K562 (cell line): ENCODE measurements around the gene C1QTNF3. TPM values are rescaled to one million over a fixed set of nuclear protein-coding genes. Genes with fewer than 3 reads are reported as not detected.

Source experiments
- ATAC-seq: fragments of 200-7000 bp; cut with Tn5 transposase; 3 replicates; pipeline ENCODE4 v1.9.1; 2020; ENCODE audit warnings: moderate library complexity
- BruUV-seq: library from RNA; stranded (reverse); fragments of 400-500 nt; replicated peaks from 2 replicates; lab custom pipeline; 2021; lab: Mats Ljungman, UMichigan
- CTCF ChIA-PET: fragments of 300-600 bp; formaldehyde crosslinking; extraction: SDS; loops from one replicate; lab custom pipeline; 2021; ENCODE audit warnings: low intra/inter-chr PET ratio; lab: Yijun Ruan, JAX
- POLR2A ChIA-PET: fragments of 300-600, 350-650 bp; sonication (Branson Sonifier 250); formaldehyde crosslinking; extraction: SDS; loops from one replicate; lab custom pipeline; 2021; ENCODE audit warnings: antibody characterized with exemption, inconsistent platforms; lab: Yijun Ruan, JAX
- DNase-seq, 4 experiments: peaks; one replicate each; pipeline versions ENCODE4 v3.0.0 to v3.0.0-alpha.2; 2011 to 2018; ENCODE audit warnings: low spot score in 3 of 4, mixed read lengths in 3 of 4; ENCODE audit errors: extremely low read depth in 1 of 4
- FAIRE-seq: peaks from 2 replicates; lab custom pipeline; 2011; peaks lifted over from hg19 to GRCh38; lab: Jason Lieb, UNC
- H2AFZ ChIP-seq: 2 replicates; pipeline ENCODE4 v1.6.0; 2011; ENCODE audit warnings: low read depth, low read length, control low read depth, inconsistent platforms
- H3K27ac ChIP-seq: fragments of 200-600 bp; 3 replicates; pipeline ENCODE4 v1.8.0; 2011; ENCODE audit warnings: low read depth, mild to moderate bottlenecking, control low read depth, inconsistent platforms, low read length, moderate library complexity, mixed read lengths; ENCODE audit errors: extremely low read depth
- H3K27me3 ChIP-seq, 2 experiments: fragments of 300-600 bp in 1 of 2; 2 replicates in 1 of 2; 3 replicates in 1 of 2; pipeline versions ENCODE4 v1.6.0 to v1.8.0; 2011; ENCODE audit warnings: inconsistent platforms in 2 of 2, low read length in 2 of 2, mild to moderate bottlenecking in 1 of 2, mixed read lengths in 1 of 2, moderate library complexity in 1 of 2; ENCODE audit not compliant: control insufficient read depth in 2 of 2, insufficient read depth in 2 of 2
- H3K36me3 ChIP-seq: fragments of 300-600 bp; 3 replicates; pipeline ENCODE4 v1.8.0; 2011; ENCODE audit warnings: mild to moderate bottlenecking, low read length, inconsistent platforms; ENCODE audit not compliant: control insufficient read depth, insufficient read depth
- H3K4me1 ChIP-seq, 2 experiments: fragments of 200-600 bp in 1 of 2; replicated peaks in 1 of 2; 2 replicates in 1 of 2; 3 replicates in 1 of 2; pipeline versions ENCODE4 v1.5.1 to v1.8.0; 2011; ENCODE audit warnings: inconsistent platforms in 2 of 2, low read length in 2 of 2, mild to moderate bottlenecking in 1 of 2, mixed read lengths in 1 of 2, moderate library complexity in 1 of 2; ENCODE audit not compliant: control insufficient read depth in 2 of 2, insufficient read depth in 2 of 2
- H3K4me2 ChIP-seq: 2 replicates; pipeline ENCODE4 v1.6.1; 2011; ENCODE audit warnings: low read length, control low read depth, inconsistent platforms, mixed read lengths; ENCODE audit not compliant: insufficient read depth
- H3K4me3 ChIP-seq: fragments of 200-600 bp; sonication (generic), shearing (Covaris generic); 2 replicates; pipeline ENCODE4 v1.5.1; 2016; ENCODE audit warnings: control low read depth, inconsistent platforms
- H3K79me2 ChIP-seq: fragments of 200-600 bp; 3 replicates; pipeline ENCODE4 v1.8.0; 2011; ENCODE audit warnings: low read length, inconsistent platforms; ENCODE audit not compliant: control insufficient read depth, insufficient read depth
- H3K9ac ChIP-seq, 2 experiments: 2 replicates each; pipeline versions ENCODE4 v1.6.0 to v1.6.1; 2011; ENCODE audit warnings: low read depth in 2 of 2, low read length in 2 of 2, control low read depth in 1 of 2, inconsistent platforms in 1 of 2, mild to moderate bottlenecking in 1 of 2, mixed read lengths in 1 of 2; ENCODE audit not compliant: insufficient read depth in 1 of 2
- H3K9me1 ChIP-seq: one replicate; pipeline ENCODE4 v1.6.0; 2011; ENCODE audit warnings: inconsistent platforms, mild to moderate bottlenecking, low read length, moderate library complexity; ENCODE audit not compliant: control insufficient read depth, insufficient read depth
- H3K9me3 ChIP-seq: replicated peaks from 2 replicates; pipeline ENCODE4 v1.5.1; 2011; ENCODE audit warnings: low read depth, low read length, inconsistent platforms; ENCODE audit not compliant: control insufficient read depth, insufficient read depth
- H4K20me1 ChIP-seq: replicated peaks from 2 replicates; pipeline ENCODE4 v1.6.1; 2011; ENCODE audit warnings: low read length, inconsistent platforms, mixed read lengths; ENCODE audit not compliant: control insufficient read depth, insufficient read depth
- ETS2 ChIP-seq: IDR thresholded peaks from 2 replicates; pipeline ENCODE4 v1.6.1; 2016; ENCODE audit warnings: borderline replicate concordance, missing genetic modification characterization, mild to moderate bottlenecking, moderate library complexity, missing compliant biosample characterization; ENCODE audit not compliant: poor library complexity, severe bottlenecking
- FOSL1 ChIP-seq: fragments of 200-800 bp; sonication (Bioruptor generic); conservative IDR thresholded peaks from 2 replicates; pipeline ENCODE4 v1.6.1; 2016; ENCODE audit warnings: missing genetic modification characterization, missing compliant biosample characterization
- SNIP1 ChIP-seq: fragments of 450-650 bp; IDR thresholded peaks from 2 replicates; pipeline ENCODE4 v1.7.1; 2017; ENCODE audit warnings: low read depth, mild to moderate bottlenecking
- ZNF384 ChIP-seq: IDR thresholded peaks from 2 replicates; pipeline ENCODE4 v1.6.1; 2012; ENCODE audit warnings: low read depth, low read length, improper control_type of control experiment
- WGBS: fragments of 100-300 bp; shearing (Covaris generic); methylation state at CpG from one replicate; pipeline ENCODE4 v1.1.6; 2016; ENCODE audit warnings: low coverage, mixed read lengths; ENCODE audit not compliant: insufficient coverage; ENCODE audit errors: missing lambda C conversion rate; 5-methylcytosine and 5-hydroxymethylcytosine counted together
- in situ Hi-C: fragments of 300-500 bp; cut with MboI; formaldehyde crosslinking; loops from 4 replicates; pipeline ENCODE4 v1.15.0; 2018; ENCODE audit warnings: inconsistent platforms, mixed read lengths
- intact Hi-C: fragments of 100-400 bp; cut with micrococcal nuclease; formaldehyde crosslinking; loops from 2 replicates; pipeline ENCODE4 v1.14.2; 2022
- polyA plus RNA-seq, 8 experiments: library from polyadenylated mRNA; depleted of rRNA in 4 of 8; stranded (reverse) in 5 of 8; unstranded in 3 of 8; fragments of >200 nt; fragmentation: Nextera tagmentation in 2 of 8; fragmentation: Illumina TruSeq in 1 of 8; extraction: Ambion mirVana in 2 of 8; extraction: Trizol in 1 of 8; gene quantifications; 2 replicates each; pipeline versions ENCODE4 v1.2.1 to v1.2.3, GENCODE V29; 2011 to 2014; ENCODE audit warnings: inconsistent platforms in 1 of 8, missing spikeins in 1 of 8
- total RNA-seq, 7 experiments: library from RNA; depleted of rRNA in 6 of 7; stranded (reverse); fragments of >200 nt in 6 of 7; fragmentation: Illumina TruSeq in 2 of 7; extraction: Trizol in 2 of 7; gene quantifications; 2 replicates each; pipeline versions ENCODE4 v1.2.1 to v1.2.3, GENCODE V29; 2011 to 2021; ENCODE audit warnings: low replicate concordance in 1 of 7

The C1QTNF3 gene
- total and polyA plus RNA-seq, 9 of the 15 experiments (the other 6 are each of a cell fraction or from before 2014, with no cell fraction given) = 0.51 to 3.3 (median 2.0) TPM

- Histone ChIP-seq H3K9me3 (no peaks in the 10 kb centered on the region), H2AFZ (no peak overlapping the region), H3K9me1 (no peaks in the 10 kb centered on the region), H3K4me1 (no peaks in the 10 kb centered on the region), H3K4me2 (no peak overlapping the region), H3K27me3 (no peaks in the 10 kb centered on the region), H3K36me3 (no peaks in the 10 kb centered on the region), H4K20me1 (no peaks in the 10 kb centered on the region), H3K27ac (no peak overlapping the region), H3K9ac (no peak overlapping the region), H3K79me2 (no peaks in the 10 kb centered on the region), H3K4me3 (no peak overlapping the region)
- 19% methylated on average over 9 of the region's 9 CpGs for WGBS
- no TSS peak for BruUV-seq
- no peak; the same call in 2 of the 3 replicates for ATAC-seq
- no peak for FAIRE-seq
- intact Hi-C loops (no loop called here), in situ Hi-C loops (no loop called here)
- no peak for DNase-seq
- TF ChIP-seq ETS2 (tag) (no peak), ZNF384 (0 out of 2 replicates have a peak, but pooled peaks have one; percentile 8)
- POLR2A ChIA-PET = interaction anchor here (1.0 kb wide), 1 partner anchor 14 kb away, joined by 3 read pairs; no protein-coding TSS in a partner anchor
- CTCF ChIA-PET = no interaction called here
Observed at GRCh38 chr5:34026089-34026761, 16.8 kb downstream of the C1QTNF3 start.

- ChIA-PET CTCF (no interaction called here), POLR2A (no interaction called here)
- TF ChIP-seq SNIP1 = no peak
- peak; percentile 44; the same call in 1 of the 2 replicates for TF ChIP-seq FOSL1 (tag)
- Histone ChIP-seq H3K79me2 (no peaks in the 10 kb centered on the region), H3K9me3 (no peaks in the 10 kb centered on the region), H3K36me3 (no peaks in the 10 kb centered on the region), H3K4me1 (no peaks in the 10 kb centered on the region), H2AFZ (no peak overlapping the region), H3K9me1 (no peaks in the 10 kb centered on the region), H3K4me3 (no peak overlapping the region), H3K27ac (no peak overlapping the region), H4K20me1 (no peaks in the 10 kb centered on the region), H3K9ac (no peak overlapping the region), H3K27me3 (no peaks in the 10 kb centered on the region), H3K4me2 (no peak overlapping the region)
- BruUV-seq = no TSS peak
- in situ Hi-C loops (no loop called here), intact Hi-C loops (no loop called here)
- DNase-seq = no peak
- FAIRE-seq = peak; percentile 65
- 3% methylated on average over 2 of the region's 2 CpGs for WGBS
- ATAC-seq = peak; percentile 26; the same call in 1 of the 3 replicates
Observed at GRCh38 chr5:34022121-34022705, 20.8 kb downstream of the C1QTNF3 start.
